ENCODE results near the gene ACSL1. TPM values are rescaled to one million over a fixed set of nuclear protein-coding genes. Genes with fewer than 3 reads are reported as not detected.
"Not testable (repeated sequence)": the region's sequence is repeated elsewhere in the genome, so short reads cannot be mapped to it uniquely, and the experiment has no call there.

ACSL1 gene
- polyA plus RNA-seq, 1 donor (not counting 4 experiments of a cell fraction or from before 2014, with no cell fraction given) = 60.6 TPM

GRCh38 chr4:184744236-184744635, 81.5 kb downstream of the ACSL1 start:
- no peaks in the 10 kb centered on the region for H4K20me1 ChIP-seq (ENCODE audit: control insufficient read depth, extremely low read depth, insufficient read depth, low read length)
- H3K9me3 ChIP-seq (ENCODE audit: control insufficient read depth, low read depth, low read length) = no peaks in the 10 kb centered on the region
- no peak overlapping the region for H3K27ac ChIP-seq (ENCODE audit: control insufficient read depth, insufficient read depth, low read length)
- H3K9ac ChIP-seq (ENCODE audit: control insufficient read depth, extremely low read depth, insufficient read depth, low read length) = no peak overlapping the region
- H3K4me1 ChIP-seq (ENCODE audit: control insufficient read depth, extremely low read depth, insufficient read depth, low read length) = peaks cover 35% of the 10 kb centered on the region
- TF ChIP-seq CTCF (optimal IDR thresholded peaks at IDR 0.05 in 1 of 3, IDR thresholded peaks at IDR 0.05 in 1 of 3, conservative IDR thresholded peaks at IDR 0.05 in 1 of 3; ENCODE audit: extremely low read depth in 1 of 3, insufficient read depth in 2 of 3, low read length in 3 of 3) (no peak), EZH2 (IDR thresholded peaks at IDR 0.05; ENCODE audit: low read length) (no peak)
- FAIRE-seq = no peak
- DNase-seq (ENCODE audit: low read depth, low spot score) = no peak
- H3K4me2 ChIP-seq (ENCODE audit: control insufficient read depth, extremely low read depth, insufficient read depth, low read depth, low read length) = no peak overlapping the region
- no peak overlapping the region for H3K4me3 ChIP-seq (ENCODE audit: control insufficient read depth in 2 of 3, extremely low read depth in 1 of 3, insufficient read depth in 2 of 3, low read depth in 1 of 3, low read length in 3 of 3)
- H3K79me2 ChIP-seq (ENCODE audit: control insufficient read depth, insufficient read depth, low read length) = no peaks in the 10 kb centered on the region
- no peaks in the 10 kb centered on the region for H3K9me1 ChIP-seq (ENCODE audit: control insufficient read depth, extremely low read depth, insufficient read depth, low read length)
- H3K27me3 ChIP-seq (ENCODE audit: control insufficient read depth, extremely low read depth, insufficient read depth, low read length) = no peaks in the 10 kb centered on the region
- dilution Hi-C loops (cut with MboI; ENCODE audit: extremely low pct_ligation_motif_present, low sequenced_read_pairs) = no loop called here
- H2AFZ ChIP-seq (ENCODE audit: control insufficient read depth, low read length) = no peak overlapping the region
- H3K36me3 ChIP-seq (ENCODE audit: control insufficient read depth in 2 of 2, extremely low read depth in 1 of 2, insufficient read depth in 2 of 2, low read length in 2 of 2) = no peaks in the 10 kb centered on the region

- FAIRE-seq (no peak), DNase-seq (ENCODE audit: low read depth, low spot score) (no peak)
- Histone ChIP-seq H3K4me1 (ENCODE audit: control insufficient read depth, extremely low read depth, insufficient read depth, low read length) (peaks cover 29% of the 10 kb centered on the region), H3K4me2 (ENCODE audit: control insufficient read depth, extremely low read depth, insufficient read depth, low read depth, low read length) (no peak overlapping the region), H3K27ac (ENCODE audit: control insufficient read depth, insufficient read depth, low read length) (no peak overlapping the region), H3K79me2 (ENCODE audit: control insufficient read depth, insufficient read depth, low read length) (no peaks in the 10 kb centered on the region), H3K9ac (ENCODE audit: control insufficient read depth, extremely low read depth, insufficient read depth, low read length) (no peak overlapping the region), H3K9me3 (ENCODE audit: control insufficient read depth, low read depth, low read length) (no peaks in the 10 kb centered on the region), H3K4me3 (ENCODE audit: control insufficient read depth in 2 of 3, extremely low read depth in 1 of 3, insufficient read depth in 2 of 3, low read depth in 1 of 3, low read length in 3 of 3) (no peak overlapping the region), H2AFZ (ENCODE audit: control insufficient read depth, low read length) (no peak overlapping the region), H3K36me3 (ENCODE audit: control insufficient read depth in 2 of 2, extremely low read depth in 1 of 2, insufficient read depth in 2 of 2, low read length in 2 of 2) (no peaks in the 10 kb centered on the region), H3K9me1 (ENCODE audit: control insufficient read depth, extremely low read depth, insufficient read depth, low read length) (no peaks in the 10 kb centered on the region), H4K20me1 (ENCODE audit: control insufficient read depth, extremely low read depth, insufficient read depth, low read length) (no peaks in the 10 kb centered on the region), H3K27me3 (ENCODE audit: control insufficient read depth, extremely low read depth, insufficient read depth, low read length) (no peaks in the 10 kb centered on the region)
- dilution Hi-C loops (cut with MboI; ENCODE audit: extremely low pct_ligation_motif_present, low sequenced_read_pairs) = no loop called here
- TF ChIP-seq EZH2 (IDR thresholded peaks at IDR 0.05; ENCODE audit: low read length) (no peak), CTCF (optimal IDR thresholded peaks at IDR 0.05 in 1 of 3, IDR thresholded peaks at IDR 0.05 in 1 of 3, conservative IDR thresholded peaks at IDR 0.05 in 1 of 3; ENCODE audit: extremely low read depth in 1 of 3, insufficient read depth in 2 of 3, low read length in 3 of 3) (no peak)
Observed at GRCh38 chr4:184743650-184744049, 82.1 kb downstream of the ACSL1 start.

- H3K4me1 ChIP-seq (ENCODE audit: control insufficient read depth, extremely low read depth, insufficient read depth, low read length); H3K79me2 ChIP-seq (ENCODE audit: control insufficient read depth, insufficient read depth, low read length); H3K9ac ChIP-seq (ENCODE audit: control insufficient read depth, extremely low read depth, insufficient read depth, low read length); H3K27me3 ChIP-seq (ENCODE audit: control insufficient read depth, extremely low read depth, insufficient read depth, low read length); H3K27ac ChIP-seq (ENCODE audit: control insufficient read depth, insufficient read depth, low read length); H3K36me3 ChIP-seq (ENCODE audit: control insufficient read depth in 2 of 2, extremely low read depth in 1 of 2, insufficient read depth in 2 of 2, low read length in 2 of 2); H3K4me3 ChIP-seq (ENCODE audit: control insufficient read depth in 2 of 3, extremely low read depth in 1 of 3, insufficient read depth in 2 of 3, low read depth in 1 of 3, low read length in 3 of 3); H3K4me2 ChIP-seq (ENCODE audit: control insufficient read depth, extremely low read depth, insufficient read depth, low read depth, low read length); DNase-seq (ENCODE audit: low read depth, low spot score); FAIRE-seq; dilution Hi-C loops (cut with MboI; ENCODE audit: extremely low pct_ligation_motif_present, low sequenced_read_pairs); H4K20me1 ChIP-seq (ENCODE audit: control insufficient read depth, extremely low read depth, insufficient read depth, low read length); H2AFZ ChIP-seq (ENCODE audit: control insufficient read depth, low read length); H3K9me3 ChIP-seq (ENCODE audit: control insufficient read depth, low read depth, low read length); H3K9me1 ChIP-seq (ENCODE audit: control insufficient read depth, extremely low read depth, insufficient read depth, low read length): not testable (repeated sequence)
Observed at GRCh38 chr4:184741651-184742050, 84.1 kb downstream of the ACSL1 start.

Data from keratinocyte (primary cell).